HG02981 (cell line): Measurements from ENCODE around the gene C1orf232.

Experiments
- ATAC-seq: cut with Tn5 transposase; IDR thresholded peaks from one replicate; pipeline ENCODE4 v1.9.1; 2021; ENCODE audit warnings: mild to moderate bottlenecking, moderate library complexity; ENCODE audit not compliant: unreplicated experiment

The C1orf232 gene

GRCh38 chr1:26168410-26169197 is at the start of gene C1orf232:
Gene C1orf232 (minus strand): TSS chr1:26168963. CDS start chr1:26168499, 464 bp downstream.
- no peak for ATAC-seq

- ATAC-seq, result no peak
Observed at GRCh38 chr1:26215246-26215645, 46.5 kb upstream of the C1orf232 start.

DNA sequence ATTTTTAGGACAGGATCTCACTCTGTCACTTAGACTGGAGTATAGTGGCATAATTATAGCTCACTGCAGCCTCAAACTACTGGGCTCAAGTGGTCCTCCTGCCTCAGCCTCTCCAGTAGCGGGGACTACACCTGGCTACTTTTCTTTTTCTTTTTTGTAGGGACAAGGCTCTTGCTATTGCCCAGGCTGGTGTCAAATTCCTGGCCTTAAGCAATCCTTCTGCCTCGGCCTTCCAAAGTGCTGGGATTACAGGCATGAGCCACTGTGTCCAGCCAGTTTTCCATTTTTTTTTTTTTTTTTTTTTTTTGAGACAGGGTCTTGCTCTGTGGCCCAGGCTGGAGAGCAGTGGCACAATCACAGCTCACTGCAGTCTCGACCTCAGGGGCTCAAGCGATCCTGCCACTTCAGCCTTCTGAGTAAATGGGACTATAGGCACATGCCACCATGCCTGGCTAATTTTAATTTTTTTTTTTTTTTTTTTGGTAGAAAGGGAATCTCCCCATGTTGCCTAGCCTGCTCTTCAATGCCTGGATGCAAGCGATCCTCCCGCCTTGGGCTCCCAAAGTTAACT is 44.7 kb upstream of the C1orf232 start:
- ATAC-seq, result no peak

DNA sequence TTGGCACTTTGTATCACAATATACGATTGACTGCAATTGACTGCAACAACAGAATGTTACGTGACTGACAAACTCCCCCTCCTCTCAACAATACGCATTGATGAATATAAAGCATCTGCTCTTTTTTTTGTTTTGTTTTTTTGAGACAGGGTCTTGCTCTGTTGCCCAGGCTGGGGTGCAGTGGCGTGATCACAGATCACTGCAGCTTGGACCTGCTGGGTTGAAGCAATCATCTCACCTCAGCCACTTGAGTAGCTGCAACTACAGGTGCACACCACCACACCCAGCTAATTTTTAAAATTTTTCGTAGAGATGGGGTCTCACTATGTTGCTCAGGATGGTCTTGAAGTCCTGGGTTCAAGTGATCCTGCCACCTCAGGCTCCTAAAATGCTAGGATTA is 44.0 kb upstream of the C1orf232 start:
- ATAC-seq, result no peak

GRCh38 chr1:26210147-26210870 is 41.5 kb upstream of the C1orf232 start:
- ATAC-seq, result no peak

DNA sequence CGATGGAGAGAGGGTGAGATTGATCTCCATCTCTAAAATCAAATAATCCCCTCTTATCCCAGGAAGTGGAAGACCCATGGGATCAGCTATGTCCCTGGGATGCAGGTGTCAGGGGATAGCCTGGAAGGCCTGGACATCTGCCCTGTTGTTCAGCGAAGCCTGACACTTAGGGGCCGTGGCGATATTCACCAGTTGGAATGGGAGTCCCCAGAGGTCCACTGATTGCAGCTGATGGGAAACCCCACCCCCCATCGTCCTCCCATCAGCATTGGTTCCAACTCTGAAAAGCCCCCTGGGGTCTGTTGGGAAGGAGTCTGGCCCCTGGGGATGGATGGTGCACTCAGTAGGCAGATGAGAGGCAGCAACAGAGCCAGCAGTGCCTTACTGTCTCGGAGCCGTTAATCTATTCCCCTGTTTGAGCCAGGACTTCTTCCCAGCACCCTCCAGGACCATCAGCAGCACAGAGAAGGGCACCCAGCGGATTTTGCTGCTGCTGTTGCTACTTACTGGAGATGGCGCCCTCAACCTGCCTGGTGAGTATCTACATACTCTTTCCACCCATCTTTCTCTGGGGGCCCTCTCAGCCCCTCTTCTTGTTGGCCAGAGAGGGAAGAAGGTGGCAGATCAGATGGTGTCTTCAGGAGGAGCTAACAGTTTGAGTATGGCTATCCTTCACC is 35.0 kb upstream of the C1orf232 start:
- no peak for ATAC-seq

GRCh38 chr1:26200413-26200812 is 31.6 kb upstream of the C1orf232 start:
- ATAC-seq, result no peak

DNA sequence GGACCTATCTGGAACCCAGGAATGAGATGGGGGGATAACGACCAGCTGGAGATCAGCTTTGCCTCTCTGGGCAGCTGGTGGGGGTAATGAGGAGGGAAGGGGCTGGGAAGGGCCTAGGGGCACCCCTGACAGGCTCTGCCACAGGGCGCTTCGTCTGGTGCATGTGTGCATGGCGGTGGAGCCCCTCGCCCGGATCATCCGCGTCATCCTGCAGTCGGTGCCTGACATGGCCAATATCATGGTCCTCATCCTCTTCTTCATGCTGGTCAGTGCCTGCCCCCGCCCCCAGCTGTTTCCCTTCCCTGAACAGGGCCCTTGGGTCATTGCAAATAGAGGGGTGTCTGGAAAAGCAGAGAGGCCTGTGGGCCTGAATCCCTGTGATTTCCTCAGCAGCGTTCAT is 29.1 kb upstream of the C1orf232 start:
- ATAC-seq, result no peak

- no peak for ATAC-seq
Observed at GRCh38 chr1:26197301-26197700, 28.5 kb upstream of the C1orf232 start.

DNA sequence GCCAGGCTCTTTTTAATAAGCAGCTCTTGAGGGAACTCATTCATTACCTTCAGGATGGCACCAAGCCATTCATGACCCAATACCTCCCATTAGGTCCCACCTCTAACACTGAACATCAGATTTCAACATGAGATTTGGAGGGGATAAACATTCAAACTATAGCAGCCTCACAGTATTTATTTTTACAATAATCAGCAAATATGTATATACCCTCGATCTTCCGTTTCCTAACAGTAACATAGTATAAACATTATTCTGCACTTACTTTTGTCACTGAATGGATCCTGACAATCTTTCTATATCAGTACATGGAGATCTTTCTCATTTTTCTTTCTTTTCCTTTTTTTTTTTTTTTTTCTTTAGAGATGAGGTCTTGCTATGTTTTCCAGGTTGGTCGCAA is 27.0 kb upstream of the C1orf232 start:
- ATAC-seq, result no peak

GRCh38 chr1:26191739-26192138 is 23.0 kb upstream of the C1orf232 start:
- ATAC-seq, result no peak

DNA sequence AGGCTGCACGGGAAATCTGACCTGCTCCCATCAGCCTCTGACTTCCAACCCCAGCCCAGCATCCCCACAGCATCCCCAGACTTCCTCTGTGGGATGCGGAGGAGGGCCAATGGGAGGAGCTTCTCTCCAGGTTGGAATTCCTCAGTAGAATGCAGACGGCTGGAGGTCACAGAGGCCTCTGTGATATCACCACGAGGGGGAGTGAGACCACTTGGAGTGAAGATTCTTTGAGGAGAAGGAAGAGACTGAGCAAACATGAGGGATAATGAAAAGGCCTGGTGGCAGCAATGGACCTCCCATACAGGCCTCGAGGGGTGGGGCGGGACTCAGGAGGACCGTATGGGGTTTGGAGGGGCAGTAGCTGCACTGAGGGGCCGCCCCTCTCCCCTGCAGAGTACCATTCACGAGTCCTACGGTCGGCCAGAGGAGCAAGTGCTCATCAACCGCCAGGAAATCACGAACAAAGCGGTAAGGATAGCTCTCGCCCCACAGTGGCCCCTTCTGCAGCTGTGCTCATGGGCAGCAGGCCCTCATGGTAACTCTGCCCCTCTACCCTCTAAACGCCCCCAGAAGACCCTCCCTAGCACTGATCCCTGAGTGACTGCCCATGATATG is 21.7 kb upstream of the C1orf232 start, which contains the start of gene CATSPER4:
Gene CATSPER4 (plus strand): TSS at position 230 of the 615 bp plus-strand sequence. CDS start 26 bp downstream, at position 256.
- ATAC-seq, result no peak

GRCh38 chr1:26189751-26190275 is 21.1 kb upstream of the C1orf232 start:
- ATAC-seq, result no peak

DNA sequence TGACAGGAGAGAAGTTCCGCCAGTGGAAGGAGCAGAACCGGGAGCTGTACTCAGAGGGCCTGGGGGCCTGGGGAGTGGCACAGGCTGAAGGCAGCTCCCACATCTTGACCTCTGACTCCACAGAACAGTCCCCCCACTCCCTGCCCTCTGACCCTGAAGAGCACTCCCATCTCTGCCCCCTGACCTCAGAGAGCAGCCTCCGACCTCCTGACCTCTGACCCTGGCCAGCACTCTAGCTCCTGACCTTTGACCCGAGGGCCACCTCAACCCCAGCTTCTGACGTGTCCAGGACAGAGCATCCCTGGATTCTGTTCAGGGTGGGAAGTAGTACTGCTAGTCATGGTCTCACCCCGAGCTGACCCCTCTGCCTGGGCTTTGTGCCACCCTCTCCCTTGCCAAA is 20.6 kb upstream of the C1orf232 start:
- ATAC-seq, result no peak

GRCh38 chr1:26188477-26188876 is 19.7 kb upstream of the C1orf232 start:
- ATAC-seq, result no peak

DNA sequence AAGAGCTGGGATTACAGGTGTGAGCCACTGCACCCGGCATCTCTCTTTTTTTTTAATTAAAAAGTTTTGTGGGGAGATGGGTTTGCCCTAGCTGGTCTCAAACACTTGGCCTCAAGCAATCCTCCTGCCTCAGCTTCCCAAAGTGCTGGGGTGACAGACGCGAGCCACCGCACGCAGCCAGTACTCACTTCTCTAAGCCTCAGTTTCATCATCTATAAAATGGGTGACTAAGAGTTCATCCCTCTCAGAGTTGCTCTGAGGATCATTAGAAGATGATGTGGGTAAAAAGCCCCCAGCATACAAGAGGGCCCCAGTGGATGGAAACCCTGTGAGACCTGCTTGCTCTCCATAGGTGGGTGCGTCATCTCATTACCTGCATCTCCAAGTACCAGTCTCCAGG is 19.1 kb upstream of the C1orf232 start:
- ATAC-seq, result no peak

GRCh38 chr1:26184883-26185282 is 16.1 kb upstream of the C1orf232 start:
- no peak for ATAC-seq

DNA sequence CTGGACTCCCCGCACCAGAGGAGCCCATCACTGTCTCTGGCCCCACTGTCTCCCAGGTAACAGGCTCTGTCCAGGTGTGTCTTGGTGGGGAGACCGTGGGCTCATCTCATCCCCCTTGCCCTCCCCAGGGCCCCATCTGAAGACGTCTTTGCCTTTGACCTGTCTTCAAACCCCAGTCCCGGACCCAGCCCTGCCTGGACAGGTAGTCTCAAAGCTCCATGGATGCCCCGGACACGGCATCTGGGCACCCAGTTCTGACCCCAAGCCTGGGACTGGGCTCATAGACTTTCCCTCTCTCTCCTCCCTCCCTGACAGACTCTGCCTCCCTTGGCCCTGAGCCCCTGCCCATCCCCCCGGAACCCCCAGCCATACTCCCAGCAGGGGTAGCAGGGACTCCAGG is 15.3 kb upstream of the C1orf232 start:
- no peak for ATAC-seq

- no peak for ATAC-seq
Observed at GRCh38 chr1:26182383-26182696, 13.6 kb upstream of the C1orf232 start.

DNA sequence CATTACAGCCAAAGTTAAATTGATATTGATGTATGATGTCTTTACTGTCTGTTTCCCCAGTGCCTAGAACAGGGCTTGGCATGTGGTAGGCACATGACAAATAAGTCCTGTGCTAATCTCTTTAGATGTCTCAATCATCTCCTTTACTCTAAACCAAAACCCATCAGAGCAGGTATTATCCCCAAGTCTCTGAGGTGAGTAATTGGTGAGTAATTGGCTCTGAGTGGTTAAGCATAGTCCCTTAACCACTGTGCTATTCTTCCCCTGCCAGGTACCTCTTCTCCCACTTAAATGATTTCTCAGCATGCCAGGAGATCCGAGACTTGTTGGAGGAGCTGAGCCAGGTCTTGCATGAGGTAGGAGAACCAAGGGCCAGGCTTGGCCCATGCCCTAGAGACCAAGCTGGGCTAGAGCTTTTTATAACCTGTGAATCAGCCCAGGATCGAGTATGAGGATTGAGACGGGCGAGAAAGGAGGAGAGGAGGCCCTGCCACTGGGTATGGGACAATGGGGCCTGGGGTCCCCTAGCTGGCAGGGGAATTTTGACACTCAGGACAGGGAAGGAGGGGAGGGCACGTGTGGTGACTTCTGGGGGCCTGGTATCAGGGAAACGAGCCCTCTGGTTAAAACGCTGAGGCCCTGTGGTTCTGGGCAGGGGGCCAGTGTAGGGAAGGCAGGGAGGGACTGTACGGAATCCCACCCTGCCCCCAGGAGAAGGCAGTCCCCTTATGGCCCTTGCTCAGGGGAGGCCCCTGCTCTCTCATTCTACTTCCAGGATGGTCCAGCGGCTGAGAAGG is 13.0 kb upstream of the C1orf232 start:
- no peak for ATAC-seq
